Mucosa of descending colon (tissue), 3 donors: Measurements from ENCODE around the gene DYNLT2B. TPM values are rescaled to one million over a fixed set of nuclear protein-coding genes. Genes with fewer than 3 reads are reported as not detected.
"Not testable (repeated sequence)": the region's sequence is repeated elsewhere in the genome, so short reads cannot be mapped to it uniquely, and the experiment has no call there.

Source experiments
- ATAC-seq: fragments of 200-7000 bp; cut with Tn5 transposase; one replicate; pipeline ENCODE4 v1.9.1; 2020; ENCODE audit warnings: mild to moderate bottlenecking, moderate library complexity
- DNase-seq, 3 donors: peaks; one replicate each; pipeline ENCODE4 v3.0.0-alpha.2; 2020
- H3K36me3 ChIP-seq: fragments of 200-600 bp; one replicate; pipeline ENCODE4 v1.8.0; 2021; ENCODE audit warnings: low read depth, mild to moderate bottlenecking
- H3K4me1 ChIP-seq: fragments of 200-600 bp; one replicate; pipeline ENCODE4 v1.8.0; 2021; ENCODE audit warnings: low read depth, mild to moderate bottlenecking
- H3K4me3 ChIP-seq: fragments of 200-600 bp; one replicate; pipeline ENCODE4 v1.8.0; 2021; ENCODE audit warnings: mild to moderate bottlenecking
- H3K9me3 ChIP-seq: fragments of 200-600 bp; one replicate; pipeline ENCODE4 v1.8.0; 2021; ENCODE audit warnings: mild to moderate bottlenecking
- intact Hi-C, 2 donors: fragments of 100-400 bp; cut with DNase I in 1 of 2; cut with micrococcal nuclease in 1 of 2; formaldehyde crosslinking; loops; one replicate each; pipeline versions ENCODE4 v1.11.0 to v1.11.1; 2022; cut with DNase I, micrococcal nuclease
- total RNA-seq, 3 donors: library from RNA; stranded (reverse); fragmentation: NEBNext Ultra II Directional in 2 of 3; extraction: Animal tissue kit (Norgen Biotek cat#: 25700) in 2 of 3; gene quantifications; one replicate each; pipeline versions ENCODE4 v1.2.1 to v1.2.4, GENCODE V29; 2021 to 2023
- TF ChIP-seq, protein P1 (sequence below): fragments of 200-600 bp; IDR thresholded peaks from one replicate; pipeline ENCODE4 v1.8.0; 2022; ENCODE audit warnings: antibody characterized with exemption, mild to moderate bottlenecking
- donor health status: DM: no; HTN: no; CAD: no; lungs with moderate emphysema.
- donor health status: DM: no; HTN: no; CAD: no.
- donor health status: DM: no; HTN: yes; CAD: no.

The DYNLT2B gene
- total RNA-seq, 3 donors from 2014 or later = 0.64 to 5.2 (median 2.3) TPM

DNA sequence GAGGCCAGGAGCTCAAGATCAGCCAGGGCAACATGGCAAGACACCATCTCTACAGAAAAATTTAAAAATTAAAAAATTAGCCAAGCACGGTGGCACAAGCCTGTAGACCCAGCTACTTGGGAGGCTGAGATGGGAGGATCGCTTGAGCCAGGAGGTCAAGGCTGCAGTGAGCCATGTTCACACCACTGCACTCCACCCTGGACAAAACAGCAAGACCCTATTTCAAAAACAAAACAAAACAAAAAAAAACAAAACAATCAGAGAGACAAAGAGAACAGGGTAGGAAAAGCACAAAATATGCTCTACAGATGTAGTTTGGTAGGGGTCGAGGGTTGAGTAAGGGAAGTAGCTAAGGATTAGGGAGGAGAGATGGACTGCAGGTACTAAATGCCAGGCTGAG lies 3.4 kb downstream of the DYNLT2B start:
- TF ChIP-seq, protein P1, sequence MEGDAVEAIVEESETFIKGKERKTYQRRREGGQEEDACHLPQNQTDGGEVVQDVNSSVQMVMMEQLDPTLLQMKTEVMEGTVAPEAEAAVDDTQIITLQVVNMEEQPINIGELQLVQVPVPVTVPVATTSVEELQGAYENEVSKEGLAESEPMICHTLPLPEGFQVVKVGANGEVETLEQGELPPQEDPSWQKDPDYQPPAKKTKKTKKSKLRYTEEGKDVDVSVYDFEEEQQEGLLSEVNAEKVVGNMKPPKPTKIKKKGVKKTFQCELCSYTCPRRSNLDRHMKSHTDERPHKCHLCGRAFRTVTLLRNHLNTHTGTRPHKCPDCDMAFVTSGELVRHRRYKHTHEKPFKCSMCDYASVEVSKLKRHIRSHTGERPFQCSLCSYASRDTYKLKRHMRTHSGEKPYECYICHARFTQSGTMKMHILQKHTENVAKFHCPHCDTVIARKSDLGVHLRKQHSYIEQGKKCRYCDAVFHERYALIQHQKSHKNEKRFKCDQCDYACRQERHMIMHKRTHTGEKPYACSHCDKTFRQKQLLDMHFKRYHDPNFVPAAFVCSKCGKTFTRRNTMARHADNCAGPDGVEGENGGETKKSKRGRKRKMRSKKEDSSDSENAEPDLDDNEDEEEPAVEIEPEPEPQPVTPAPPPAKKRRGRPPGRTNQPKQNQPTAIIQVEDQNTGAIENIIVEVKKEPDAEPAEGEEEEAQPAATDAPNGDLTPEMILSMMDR = no peak
- ATAC-seq (no peak), DNase-seq (no peak)
- Histone ChIP-seq H3K4me1 (peaks cover 3% of the 10 kb centered on the region), H3K9me3 (no peaks in the 10 kb centered on the region), H3K36me3 (no peaks in the 10 kb centered on the region), H3K4me3 (no peak overlapping the region)
- intact Hi-C loops = no loop called here

DNA sequence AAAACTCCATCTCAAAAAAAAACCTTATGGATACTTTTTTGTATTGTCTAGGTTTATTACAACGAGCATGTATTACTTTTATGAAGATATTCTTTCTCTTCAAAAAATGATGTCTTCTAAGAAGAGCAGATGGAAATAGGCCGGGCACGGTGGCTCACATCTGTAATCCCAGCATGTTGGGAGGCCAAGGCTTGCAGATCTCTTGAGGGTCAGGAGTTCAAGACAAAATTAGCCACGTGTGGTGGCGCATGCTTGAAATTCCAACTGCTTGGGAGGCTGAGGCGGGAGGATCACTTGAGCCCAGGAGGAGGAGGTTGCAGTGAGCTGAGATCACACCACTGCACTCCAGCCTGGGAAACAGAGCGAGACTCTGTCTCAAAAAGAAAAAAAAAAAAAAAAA lies 4.0 kb downstream of the DYNLT2B start:
- H3K4me3 ChIP-seq, H3K9me3 ChIP-seq, H3K36me3 ChIP-seq, intact Hi-C loops, DNase-seq, H3K4me1 ChIP-seq, ATAC-seq: not testable (repeated sequence)

DNA sequence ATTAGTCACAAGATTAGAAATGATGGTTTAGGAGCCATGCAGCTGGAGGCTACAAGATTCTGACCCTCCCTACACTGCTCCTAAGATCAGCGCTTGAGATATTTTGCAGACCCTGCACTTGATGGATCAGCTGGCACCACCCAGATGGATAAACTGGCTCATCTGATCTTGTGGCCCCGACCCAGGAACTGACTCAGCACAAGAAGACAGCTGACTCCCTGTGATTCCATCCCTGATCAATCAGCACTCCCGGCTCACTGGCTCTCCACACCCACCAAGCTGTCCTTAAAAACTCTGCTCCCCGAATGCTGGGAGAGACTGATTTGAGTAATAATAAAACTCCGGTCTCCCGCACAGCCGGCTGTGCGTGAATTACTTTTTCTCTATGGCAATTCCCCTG lies 15.1 kb downstream of the DYNLT2B start:
- intact Hi-C loops = not testable (repeated sequence)

DNA sequence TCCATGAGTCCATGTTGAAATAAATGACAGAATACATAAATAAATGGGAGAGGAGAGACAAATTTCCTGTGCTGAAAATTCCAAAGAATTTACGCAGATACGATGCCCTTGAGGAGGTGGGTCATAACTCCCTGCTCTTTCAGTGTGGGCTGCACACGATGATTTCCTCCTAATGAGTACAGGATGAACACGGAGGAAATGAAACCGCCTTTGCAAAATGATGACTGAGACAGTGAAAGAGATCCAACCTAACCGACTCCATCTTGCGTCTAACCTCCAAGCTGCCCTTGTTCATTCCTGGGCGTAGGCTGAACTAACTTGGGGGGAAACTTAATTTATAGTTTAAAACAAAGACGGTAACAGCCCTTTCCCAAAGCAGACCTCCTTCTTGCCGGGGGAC lies 15.5 kb downstream of the DYNLT2B start:
- ATAC-seq, H3K9me3 ChIP-seq, H3K36me3 ChIP-seq, DNase-seq, H3K4me1 ChIP-seq, H3K4me3 ChIP-seq, intact Hi-C loops: not testable (repeated sequence)

More for the DNA sequence above, 15.1 kb downstream of the DYNLT2B start:
- not testable (repeated sequence) for H3K9me3 ChIP-seq, DNase-seq, H3K4me3 ChIP-seq, H3K4me1 ChIP-seq, ATAC-seq, H3K36me3 ChIP-seq

DNA sequence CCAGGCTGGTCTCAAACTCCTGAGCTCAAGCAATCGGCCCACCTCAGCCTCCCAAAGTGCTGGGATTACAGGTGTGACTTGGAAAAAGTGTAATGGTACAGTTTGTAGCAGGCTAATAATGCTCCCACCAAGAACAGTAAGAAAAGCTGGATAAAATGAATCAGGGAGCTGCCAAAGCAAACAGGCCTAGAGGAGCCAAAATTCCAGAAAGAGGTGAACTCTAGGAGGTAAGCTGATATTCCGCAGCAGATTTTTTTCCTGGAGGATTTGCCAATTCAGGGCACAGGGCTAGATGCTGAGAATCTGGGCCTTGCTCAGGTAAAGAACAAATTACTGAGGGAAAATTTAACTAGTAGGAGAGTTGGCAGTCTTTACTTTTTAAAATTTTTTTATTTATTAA lies 19.5 kb downstream of the DYNLT2B start:
- H3K9me3 ChIP-seq = no peaks in the 10 kb centered on the region
- intact Hi-C loops = no loop called here
- H3K4me1 ChIP-seq = no peaks in the 10 kb centered on the region
- no peak for DNase-seq
- ATAC-seq = no peak
- no peaks in the 10 kb centered on the region for H3K36me3 ChIP-seq
- TF ChIP-seq, protein P1 = no peak
- H3K4me3 ChIP-seq = no peak overlapping the region

DNA sequence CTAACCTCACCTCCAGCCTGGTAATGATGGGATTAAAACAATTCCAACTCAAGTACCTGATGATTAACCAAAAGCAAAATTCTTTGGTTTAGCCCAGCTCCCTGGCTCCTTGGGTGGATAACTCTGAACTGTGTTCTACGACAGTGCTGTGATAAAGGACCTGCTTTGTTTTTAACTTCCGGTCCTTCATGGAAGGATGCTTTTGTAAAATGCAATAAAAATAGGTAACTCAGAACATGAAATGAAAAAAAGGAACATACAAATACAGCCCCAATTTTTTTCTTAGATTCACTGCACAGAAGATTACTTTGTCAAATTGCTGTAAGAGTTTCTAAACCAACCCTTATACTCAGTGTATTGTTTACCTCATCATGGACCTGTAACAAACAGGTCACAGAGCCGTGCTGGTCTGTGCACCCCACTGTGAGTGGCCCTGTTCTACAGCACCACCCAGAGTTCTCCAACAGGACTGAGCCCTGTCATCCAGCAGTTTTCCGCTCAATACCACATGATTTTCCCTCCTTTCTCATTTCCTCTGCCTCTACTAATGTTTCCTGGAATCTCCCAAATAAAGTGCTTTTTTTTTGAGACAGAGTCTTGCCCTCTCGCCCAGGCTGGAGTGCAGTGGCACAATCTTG lies 25.6 kb downstream of the DYNLT2B start:
- DNase-seq = no peak
- H3K9me3 ChIP-seq = no peaks in the 10 kb centered on the region
- no peaks in the 10 kb centered on the region for H3K36me3 ChIP-seq
- ATAC-seq = no peak
- no peaks in the 10 kb centered on the region for H3K4me1 ChIP-seq
- TF ChIP-seq, protein P1 = no peak
- intact Hi-C loops = no loop called here
- H3K4me3 ChIP-seq = no peak overlapping the region

DNA sequence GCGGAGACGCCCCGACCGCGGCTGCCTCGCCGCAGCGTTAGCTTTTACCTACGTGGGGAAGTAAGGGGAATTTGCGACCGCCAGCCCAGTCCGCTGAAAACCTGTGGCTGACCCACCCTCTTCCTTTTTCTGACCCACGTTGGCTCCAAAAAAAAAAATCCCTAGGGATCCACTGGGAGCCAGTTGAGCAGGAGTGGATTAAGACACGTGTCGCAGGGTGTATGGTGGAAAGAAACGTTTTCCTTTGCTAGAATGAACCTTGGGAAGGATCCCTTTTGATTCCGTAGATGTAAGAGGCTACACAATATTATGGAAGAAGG lies 29.9 kb downstream of the DYNLT2B start:
- Histone ChIP-seq H3K9me3 (no peaks in the 10 kb centered on the region), H3K4me3 (peak overlapping the region; percentile 76), H3K36me3 (no peaks in the 10 kb centered on the region), H3K4me1 (peaks cover 24% of the 10 kb centered on the region)
- intact Hi-C loops = no loop called here
- DNase-seq (no peak), ATAC-seq (no peak)
- TF ChIP-seq, protein P1 = no peak
